ENCODE results near the gene RMDN2.
"Not testable (repeated sequence)": the region's sequence is repeated elsewhere in the genome, so short reads cannot be mapped to it uniquely, and the experiment has no call there.

Gene RMDN2

GRCh38 chr2:37898448-37898847, 26.6 kb upstream of the RMDN2 start:
- no peak for DNase-seq

GRCh38 chr2:37902991-37903390, 22.1 kb upstream of the RMDN2 start:
- DNase-seq: no peak

GRCh38 chr2:37904425-37904824, 20.7 kb upstream of the RMDN2 start:
- DNase-seq: no peak

- DNase-seq: no peak
Measured at GRCh38 chr2:37904993-37905392, 20.1 kb upstream of the RMDN2 start.

GRCh38 chr2:37906131-37906530, 19.0 kb upstream of the RMDN2 start:
- DNase-seq: no peak

DNA sequence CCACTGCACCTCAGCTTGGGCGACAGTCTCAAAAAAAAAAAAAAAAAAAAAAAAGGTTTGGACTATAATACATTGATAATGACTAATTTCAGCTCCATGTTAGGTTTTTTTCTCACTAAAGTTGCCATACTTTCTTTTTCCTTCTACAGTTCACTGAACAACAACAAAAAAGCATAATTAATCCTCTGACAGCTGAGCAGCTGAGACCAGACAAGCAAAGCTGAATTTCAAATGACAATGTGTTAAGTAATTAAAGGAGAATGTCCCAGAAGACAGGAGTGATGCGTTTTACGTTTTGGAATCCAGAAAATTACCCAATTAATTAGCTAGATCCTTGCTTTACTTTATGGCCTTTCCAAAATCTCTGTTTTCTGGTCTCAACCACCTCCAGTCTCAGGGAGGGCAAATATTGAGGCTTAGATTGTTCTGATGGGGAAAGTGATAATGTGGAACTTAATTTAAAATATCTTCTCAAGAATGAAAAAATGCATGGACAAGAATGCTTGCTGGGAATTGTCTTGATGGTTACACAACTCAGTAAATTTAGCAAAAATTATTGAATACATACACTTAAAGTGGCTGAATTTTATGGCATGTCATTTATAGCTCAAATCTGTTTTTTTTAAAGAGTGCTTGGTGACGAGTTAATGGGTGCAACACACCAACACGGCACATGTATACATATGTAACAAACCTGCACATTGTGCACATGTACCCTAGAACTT, 17.4 kb upstream of the RMDN2 start:
- DNase-seq: no peak

DNA sequence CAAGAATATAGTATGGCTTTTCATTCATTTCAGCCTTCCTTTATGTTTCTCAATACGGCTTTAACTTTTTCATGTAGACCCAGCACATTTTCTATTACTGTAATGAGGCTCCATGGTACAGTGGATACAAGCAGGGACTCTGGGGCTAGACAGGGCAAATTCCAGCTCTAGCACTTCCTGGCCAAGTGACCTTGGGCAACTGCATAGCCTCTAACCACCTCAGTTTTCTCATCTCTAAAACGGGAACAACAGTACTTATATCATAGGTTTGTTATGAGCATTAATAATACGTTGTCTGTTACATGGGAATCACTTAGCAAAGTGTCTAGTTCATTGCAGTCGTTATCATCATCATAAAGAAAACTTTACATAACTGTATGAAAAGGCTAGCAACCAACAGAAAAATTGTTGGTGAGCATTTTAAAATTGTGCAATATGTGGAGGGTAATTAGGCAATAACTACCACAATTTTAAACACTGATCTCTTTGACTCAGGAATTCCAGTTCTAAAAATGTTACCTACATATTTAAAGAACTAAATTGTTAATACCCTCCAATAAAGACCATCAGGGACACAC, 13.7 kb upstream of the RMDN2 start:
- DNase-seq: no peak

DNA sequence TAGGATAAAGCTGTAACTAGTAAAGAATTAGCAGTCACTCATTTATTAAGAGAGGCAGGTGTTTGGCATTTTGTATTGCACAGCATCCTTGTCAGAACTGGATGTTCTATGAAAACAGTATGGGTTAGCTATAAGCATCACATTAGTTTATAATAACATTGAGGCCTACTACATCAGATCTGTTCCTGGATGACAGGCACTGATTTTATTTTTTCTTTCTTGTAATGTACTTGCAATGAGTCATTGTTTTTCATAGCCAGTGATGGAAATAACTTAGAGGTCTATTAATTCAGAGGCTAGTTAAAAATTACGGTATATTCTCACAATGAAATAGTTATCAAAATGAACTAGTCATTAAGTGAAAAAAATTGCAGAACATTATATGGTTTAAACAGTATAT, 13.0 kb upstream of the RMDN2 start:
- DNase-seq: no peak

- no peak for DNase-seq
Measured at GRCh38 chr2:37912616-37913015, 12.5 kb upstream of the RMDN2 start.

GRCh38 chr2:37914340-37914739, 10.7 kb upstream of the RMDN2 start:
- DNase-seq: no peak

DNA sequence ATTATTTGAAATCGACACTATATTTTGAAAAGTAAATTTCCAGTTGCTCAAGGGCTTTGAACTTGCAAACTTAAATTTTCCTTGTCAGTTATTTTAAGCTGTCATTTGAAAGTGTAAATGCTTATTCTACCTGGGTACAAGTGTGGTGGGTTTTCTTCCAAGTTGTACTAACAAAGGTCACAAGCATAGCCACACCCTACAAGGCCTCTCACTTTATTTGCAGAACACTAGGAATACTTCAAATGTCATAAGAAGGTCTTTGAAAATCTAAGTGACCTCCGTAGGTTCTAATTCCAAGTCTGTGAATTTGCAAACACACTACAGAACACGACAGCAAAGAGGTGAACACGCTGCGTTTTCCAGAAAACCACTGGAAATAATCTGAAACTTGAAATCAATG, 9.3 kb upstream of the RMDN2 start:
- no peak for DNase-seq

- DNase-seq: no peak
Measured at GRCh38 chr2:37916512-37917082, 8.5 kb upstream of the RMDN2 start.

- no peak for DNase-seq
Measured at GRCh38 chr2:37917281-37918228, 7.5 kb upstream of the RMDN2 start.

GRCh38 chr2:37918742-37919186, 6.3 kb upstream of the RMDN2 start:
- DNase-seq: no peak

DNA sequence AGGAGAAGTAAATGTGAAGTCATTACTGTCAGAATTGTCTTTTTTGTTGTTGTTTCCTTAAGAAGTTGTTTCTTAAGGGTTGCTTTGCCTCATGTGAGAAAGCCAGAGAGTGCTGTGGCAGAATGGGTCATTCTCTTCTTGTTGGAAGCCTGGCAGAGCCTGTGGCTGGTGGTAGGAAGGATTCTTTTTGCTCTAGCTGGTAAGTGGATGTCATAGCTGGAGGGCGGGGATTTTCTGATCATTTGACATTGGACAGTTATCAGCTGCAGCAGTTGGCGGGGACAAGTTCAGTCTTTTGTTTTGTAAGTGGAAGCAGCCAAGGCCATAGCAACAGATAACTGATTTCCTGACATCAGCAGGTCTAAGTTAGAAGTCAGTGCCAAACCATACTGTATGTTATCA, 5.5 kb upstream of the RMDN2 start:
- no peak for DNase-seq

DNA sequence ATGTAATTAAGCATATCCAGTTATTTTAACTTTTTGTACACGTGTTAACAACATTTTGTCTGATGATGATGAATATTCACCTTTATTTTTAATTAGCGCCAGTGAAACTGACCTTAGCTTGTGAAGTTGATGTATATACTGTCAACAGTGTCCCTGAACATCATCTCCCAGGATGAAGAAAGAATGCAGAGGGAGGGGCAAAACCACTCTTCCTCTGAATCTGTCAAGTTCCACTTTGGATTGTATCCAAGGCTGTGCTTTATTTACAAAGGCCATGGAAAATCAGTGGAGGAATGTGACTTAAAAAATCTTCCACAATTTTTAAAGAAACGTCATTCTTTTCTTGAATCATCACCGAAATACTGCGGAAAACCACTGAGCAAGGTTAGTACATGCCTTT, 4.5 kb upstream of the RMDN2 start:
- no peak for DNase-seq

- no peak for DNase-seq
Measured at GRCh38 chr2:37921781-37922180, 3.3 kb upstream of the RMDN2 start.

GRCh38 chr2:37923308-37924055, 1.6 kb upstream of the RMDN2 start:
- DNase-seq: no peak

DNA sequence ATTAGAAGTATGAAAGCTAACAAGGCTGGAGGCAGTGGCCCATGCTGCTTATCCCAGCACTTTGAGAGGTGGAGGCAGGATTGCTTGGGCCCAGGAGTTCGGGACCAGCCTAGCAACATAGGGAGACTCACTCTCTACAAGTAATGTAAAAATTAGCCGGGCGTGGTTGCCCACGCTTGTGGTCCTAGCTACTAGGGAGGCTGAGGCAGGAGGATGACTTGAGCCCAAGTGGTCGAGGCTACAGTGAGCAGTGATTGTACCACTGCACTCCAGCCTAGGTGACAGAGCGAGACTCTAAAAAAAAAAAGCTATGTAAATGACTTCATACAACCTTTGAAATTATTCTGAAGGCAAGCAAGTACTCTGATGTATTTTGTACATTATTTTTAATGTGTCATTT, 1.5 kb downstream of the RMDN2 start:
- DNase-seq: no peak

- DNase-seq: no peak
Measured at GRCh38 chr2:37928377-37928776, 3.3 kb downstream of the RMDN2 start.

DNA sequence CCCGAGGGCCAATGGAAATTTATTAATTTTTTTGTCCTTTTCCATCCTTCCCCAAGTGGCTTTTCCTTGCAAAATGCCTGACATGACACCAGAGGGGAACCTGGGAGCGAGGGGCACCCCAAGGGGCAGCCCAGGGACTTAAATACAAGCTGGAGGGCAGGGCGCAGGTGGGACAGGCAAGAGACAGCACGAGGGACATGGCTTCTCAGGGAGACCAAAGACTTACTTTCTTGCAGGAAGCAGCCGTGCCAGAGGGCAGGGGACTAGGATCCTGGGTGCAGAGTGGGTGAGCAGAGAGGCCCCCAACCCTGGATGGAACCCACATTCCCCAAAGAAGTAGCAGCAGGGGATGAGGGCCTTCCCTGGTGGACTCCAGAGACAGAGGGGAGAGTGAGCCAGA, 5.3 kb downstream of the RMDN2 start:
- DNase-seq: not testable (repeated sequence)

- not testable (repeated sequence) for DNase-seq
Measured at GRCh38 chr2:37932873-37933272, 7.8 kb downstream of the RMDN2 start.
